Vagina (tissue), 2 donors: ENCODE data around the gene ANKHD1. TPM values are rescaled to one million over a fixed set of nuclear protein-coding genes. Genes with fewer than 3 reads are reported as not detected.

ENCODE experiments used
- DNase-seq, 2 donors: peaks; one replicate each; pipeline ENCODE4 v3.0.0-alpha.2; 2017; ENCODE audit errors: extremely low spot score in 2 of 2
- H3K27ac ChIP-seq: fragments of 200-600 bp; sonication (generic); one replicate; pipeline ENCODE4 v1.5.1; 2019
- H3K27me3 ChIP-seq: fragments of 200-600 bp; sonication (generic); one replicate; pipeline ENCODE4 v1.5.1; 2019
- H3K36me3 ChIP-seq, 2 donors: fragments of 200-600 bp; sonication (generic); one replicate each; pipeline ENCODE4 v1.5.1; 2017 to 2019
- H3K4me1 ChIP-seq: fragments of 200-600 bp; sonication (generic); one replicate; pipeline ENCODE4 v1.5.1; 2019
- H3K4me3 ChIP-seq, 2 donors: fragments of 200-600 bp; sonication (generic); 1 replicate in 1 of 2; 2 replicates in 1 of 2; pipeline ENCODE4 v1.5.1; 2016 to 2019
- H3K9me3 ChIP-seq: fragments of 200-600 bp; sonication (generic); one replicate; pipeline ENCODE4 v1.5.1; 2019
- CTCF ChIP-seq, 3 experiments: fragments of 450-650 bp in 2 of 3; fragments of 200-600 bp in 1 of 3; sonication (generic) in 1 of 3; IDR thresholded peaks; one replicate each; pipeline ENCODE4 v1.5.1; 2017 to 2019; ENCODE audit warnings: antibody characterized with exemption in 3 of 3, mild to moderate bottlenecking in 2 of 3, moderate library complexity in 2 of 3
- POLR2A ChIP-seq, 2 donors: fragments of 450-650 bp; IDR thresholded peaks; one replicate each; pipeline ENCODE4 v1.6.1; 2017; ENCODE audit warnings: antibody characterized with exemption in 2 of 2, mild to moderate bottlenecking in 2 of 2, moderate library complexity in 2 of 2
- POLR2AphosphoS5 ChIP-seq, 2 donors: sonication (generic); formaldehyde crosslinking; IDR thresholded peaks; one replicate each; pipeline ENCODE4 v1.9.0; 2017; ENCODE audit warnings: antibody characterized with exemption in 2 of 2, mild to moderate bottlenecking in 2 of 2, low read depth in 1 of 2; ENCODE audit not compliant: insufficient read depth in 1 of 2
- intact Hi-C: fragments of 100-400 bp; cut with DNase I; formaldehyde crosslinking; loops from one replicate; pipeline ENCODE4 v1.15.1; 2023
- total RNA-seq: library from RNA; depleted of rRNA; stranded (reverse); fragments of >200 nt; gene quantifications from one replicate; pipeline ENCODE4 v1.2.3, GENCODE V29; 2016

ANKHD1 gene
- total RNA-seq = 140 TPM

GRCh38 chr5:140401362-140402257, at the start of gene ANKHD1:
ANKHD1 (plus strand) TSS chr5:140401833; CDS start chr5:140401968, 135 bp downstream.
- Histone ChIP-seq H3K4me3 (peak within 1 kb of the TSS; percentile 98 to 99), H3K27me3 (no peaks in the 10 kb centered on the region), H3K4me1 (peaks cover 55% of the 10 kb centered on the region), H3K9me3 (no peaks in the 10 kb centered on the region), H3K36me3 (peaks cover 0 to 7% of the 10 kb centered on the region in 2 donors), H3K27ac (peak within 1 kb of the TSS; percentile 98)
- TF ChIP-seq POLR2AphosphoS5 (IDR thresholded peaks at IDR 0.05; ENCODE audit: insufficient read depth in 1 of 2, low read depth in 1 of 2) (peak; percentile 95 to 96), POLR2A (IDR thresholded peaks at IDR 0.05) (peak; percentile 88 to 98), CTCF (IDR thresholded peaks at IDR 0.05) (no peak)
- DNase-seq = peak; percentile 99 to 100
- intact Hi-C loops = loop anchor here (10.0 kb wide), 1 partner anchor 143 kb away; the partner anchor contains the start of gene EIF4EBP3

GRCh38 chr5:140355546-140355945, 46.1 kb upstream of the ANKHD1 start:
- no peaks in the 10 kb centered on the region for H3K27me3 ChIP-seq
- H3K27ac ChIP-seq = no peak overlapping the region
- TF ChIP-seq POLR2AphosphoS5 (IDR thresholded peaks at IDR 0.05; ENCODE audit: insufficient read depth in 1 of 2, low read depth in 1 of 2) = no peak
- TF ChIP-seq CTCF (IDR thresholded peaks at IDR 0.05) = no peak
- TF ChIP-seq POLR2A (IDR thresholded peaks at IDR 0.05) = no peak
- no peaks in the 10 kb centered on the region for H3K36me3 ChIP-seq
- peaks cover 21% of the 10 kb centered on the region for H3K4me1 ChIP-seq
- no peak overlapping the region for H3K4me3 ChIP-seq
- H3K9me3 ChIP-seq = no peaks in the 10 kb centered on the region
- no peak for DNase-seq
- intact Hi-C loops = no loop called here

GRCh38 chr5:140356853-140357725, 44.5 kb upstream of the ANKHD1 start:
- TF ChIP-seq POLR2AphosphoS5 (IDR thresholded peaks at IDR 0.05; ENCODE audit: insufficient read depth in 1 of 2, low read depth in 1 of 2) (no peak), CTCF (IDR thresholded peaks at IDR 0.05) (no peak), POLR2A (IDR thresholded peaks at IDR 0.05) (no peak)
- H3K27ac ChIP-seq = peak overlapping the region; percentile 4
- DNase-seq = no peak
- H3K4me3 ChIP-seq = no peak overlapping the region
- H3K4me1 ChIP-seq = peaks cover 15% of the 10 kb centered on the region
- no peaks in the 10 kb centered on the region for H3K9me3 ChIP-seq
- intact Hi-C loops = no loop called here
- H3K27me3 ChIP-seq = no peaks in the 10 kb centered on the region
- H3K36me3 ChIP-seq = no peaks in the 10 kb centered on the region

GRCh38 chr5:140357726-140358093, 43.9 kb upstream of the ANKHD1 start:
- no peaks in the 10 kb centered on the region for H3K36me3 ChIP-seq
- no peak for DNase-seq
- H3K4me3 ChIP-seq = no peak overlapping the region
- peaks cover 15% of the 10 kb centered on the region for H3K4me1 ChIP-seq
- H3K9me3 ChIP-seq = no peaks in the 10 kb centered on the region
- no peaks in the 10 kb centered on the region for H3K27me3 ChIP-seq
- H3K27ac ChIP-seq = peak overlapping the region; percentile 4
- TF ChIP-seq CTCF (IDR thresholded peaks at IDR 0.05) = peak; percentile 87 to 90 (median 87)
- TF ChIP-seq POLR2A (IDR thresholded peaks at IDR 0.05) = no peak
- peak in 1 of 2 donors; percentile 61 for TF ChIP-seq POLR2AphosphoS5 (IDR thresholded peaks at IDR 0.05; ENCODE audit: insufficient read depth in 1 of 2, low read depth in 1 of 2)
- intact Hi-C loops = no loop called here
